Measurements from ENCODE around the gene KIAA1958. TPM values are rescaled to one million over a fixed set of nuclear protein-coding genes. Genes with fewer than 3 reads are reported as not detected.
A peak's percentile ranks its signal among the peaks of the same experiment; 100 is the strongest.
"Not testable (repeated sequence)": the region's sequence is repeated elsewhere in the genome, so short reads cannot be mapped to it uniquely, and the experiment has no call there.

KIAA1958 gene
- total RNA-seq, 1 donor from 2014 or later, result 1.6 TPM

GRCh38 chr9:112654282-112654681 lies 167.7 kb downstream of the KIAA1958 start:
- no peak for DNase-seq (ENCODE audit: low read depth in 2 of 2)

GRCh38 chr9:112655668-112656067 lies 169.0 kb downstream of the KIAA1958 start:
- DNase-seq (ENCODE audit: low read depth in 2 of 2), result no peak

GRCh38 chr9:112659906-112660305 lies 173.3 kb downstream of the KIAA1958 start:
- no peak for DNase-seq (ENCODE audit: low read depth in 2 of 2)

GRCh38 chr9:112663681-112664080 lies 177.1 kb downstream of the KIAA1958 start:
- DNase-seq (ENCODE audit: low read depth in 2 of 2), result no peak

- DNase-seq (ENCODE audit: low read depth in 2 of 2), result no peak
These were observed 177.9 kb downstream of the KIAA1958 start for GRCh38 chr9:112664531-112664930.

GRCh38 chr9:112665347-112665746 lies 178.7 kb downstream of the KIAA1958 start:
- DNase-seq (ENCODE audit: low read depth in 2 of 2), result peak; percentile 4 to 12

GRCh38 chr9:112669326-112669725 lies 182.7 kb downstream of the KIAA1958 start:
- no peak for DNase-seq (ENCODE audit: low read depth in 2 of 2)

GRCh38 chr9:112670991-112671625 lies 184.5 kb downstream of the KIAA1958 start:
- DNase-seq (ENCODE audit: low read depth in 2 of 2), result peak; percentile 30 to 59

- DNase-seq (ENCODE audit: low read depth in 2 of 2), result not testable (repeated sequence)
These were observed 186.6 kb downstream of the KIAA1958 start for GRCh38 chr9:112673221-112673620.

GRCh38 chr9:112677040-112677439 lies 190.4 kb downstream of the KIAA1958 start:
- no peak for DNase-seq (ENCODE audit: low read depth in 2 of 2)

- DNase-seq (ENCODE audit: low read depth in 2 of 2), result no peak
These were observed 194.2 kb downstream of the KIAA1958 start for GRCh38 chr9:112680731-112681402.

GRCh38 chr9:112689161-112689740 lies 202.6 kb downstream of the KIAA1958 start:
- no peak for DNase-seq (ENCODE audit: low read depth in 2 of 2)

- no peak for DNase-seq (ENCODE audit: low read depth in 2 of 2)
These were observed 208.3 kb downstream of the KIAA1958 start for GRCh38 chr9:112694706-112695555.

- no peak for DNase-seq (ENCODE audit: low read depth in 2 of 2)
These were observed 209.8 kb downstream of the KIAA1958 start for GRCh38 chr9:112696461-112696860.

GRCh38 chr9:112699230-112699629 lies 212.6 kb downstream of the KIAA1958 start:
- no peak for DNase-seq (ENCODE audit: low read depth in 2 of 2)

- no peak for DNase-seq (ENCODE audit: low read depth in 2 of 2)
These were observed 213.5 kb downstream of the KIAA1958 start for GRCh38 chr9:112700085-112700484.

GRCh38 chr9:112703304-112703703 lies 216.7 kb downstream of the KIAA1958 start:
- no peak for DNase-seq (ENCODE audit: low read depth in 2 of 2)

- peak; percentile 20 to 64 for DNase-seq (ENCODE audit: low read depth in 2 of 2)
These were observed 219.3 kb downstream of the KIAA1958 start for GRCh38 chr9:112705768-112706427.

- DNase-seq (ENCODE audit: low read depth in 2 of 2), result peak; percentile 57 to 77
These were observed 224.5 kb downstream of the KIAA1958 start for GRCh38 chr9:112711050-112711689.

- no peak for DNase-seq (ENCODE audit: low read depth in 2 of 2)
These were observed 226.1 kb downstream of the KIAA1958 start for GRCh38 chr9:112712678-112713077.

Measured in lung microvascular endothelial cell (primary cell).